ENCODE data around the gene PSMD1.

GRCh38 chr2:231008131-231008530 lies 48.5 kb upstream of the PSMD1 start:
- TF ChIP-seq CTCF (IDR thresholded peaks at IDR 0.05) (no peak), EZH2phosphoT487 (IDR thresholded peaks at IDR 0.05) (no peak)

All from neural progenitor cell (in vitro differentiated cells).